HTERT RPE-1 (cell line): ENCODE results near the gene ZNF550.

Experiments used
- in situ Hi-C: fragments of 300-500 bp; cut with MboI; formaldehyde crosslinking; loops from 4 replicates; pipeline ENCODE4 v1.14.3; 2020; ENCODE audit warnings: low sequenced_read_pairs

Gene ZNF550

GRCh38 chr19:57559404-57560025, at the start of gene ZNF550:
ZNF550 (minus strand) TSS chr19:57559863; CDS start chr19:57559682, 181 bp downstream.
- in situ Hi-C loops: no loop called here

DNA sequence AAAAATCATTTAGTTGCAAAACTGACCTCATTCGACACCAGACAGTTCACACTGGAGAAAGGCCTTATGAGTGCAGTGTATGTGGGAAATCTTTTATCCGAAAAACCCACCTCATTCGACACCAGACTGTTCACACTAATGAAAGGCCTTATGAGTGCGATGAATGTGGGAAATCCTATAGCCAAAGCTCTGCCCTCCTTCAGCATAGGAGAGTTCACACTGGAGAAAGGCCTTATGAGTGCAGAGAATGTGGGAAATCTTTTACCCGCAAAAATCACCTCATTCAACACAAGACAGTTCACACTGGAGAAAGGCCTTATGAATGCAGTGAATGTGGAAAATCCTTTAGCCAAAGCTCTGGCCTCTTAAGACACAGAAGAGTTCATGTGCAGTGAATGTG, 47.3 kb upstream of the ZNF550 start:
- in situ Hi-C loops: no loop called here

GRCh38 chr19:57599761-57600383, 40.2 kb upstream of the ZNF550 start, which contains the start of gene ZNF530:
ZNF530 (plus strand) TSS chr19:57599885; CDS start chr19:57604346, 4,461 bp downstream.
- in situ Hi-C loops: no loop called here

DNA sequence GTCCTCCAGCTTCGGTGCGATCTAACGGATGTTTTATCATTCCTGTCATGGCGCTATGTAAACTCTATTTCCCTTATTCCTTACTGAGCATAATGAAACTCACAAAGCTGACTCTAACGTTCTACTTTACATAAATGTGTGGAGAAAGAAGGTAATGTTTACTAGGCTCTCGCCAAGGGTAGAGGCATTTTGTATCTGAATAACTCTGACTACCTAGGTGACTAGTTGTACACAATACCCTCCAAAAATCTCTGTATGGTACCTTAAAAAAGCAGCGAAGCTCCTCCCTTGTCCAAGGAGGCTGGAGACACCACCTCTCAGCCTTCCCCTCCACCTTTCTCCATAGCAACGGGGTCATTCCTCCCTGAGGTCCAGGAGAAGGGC, 39.7 kb upstream of the ZNF550 start:
- in situ Hi-C loops: no loop called here

DNA sequence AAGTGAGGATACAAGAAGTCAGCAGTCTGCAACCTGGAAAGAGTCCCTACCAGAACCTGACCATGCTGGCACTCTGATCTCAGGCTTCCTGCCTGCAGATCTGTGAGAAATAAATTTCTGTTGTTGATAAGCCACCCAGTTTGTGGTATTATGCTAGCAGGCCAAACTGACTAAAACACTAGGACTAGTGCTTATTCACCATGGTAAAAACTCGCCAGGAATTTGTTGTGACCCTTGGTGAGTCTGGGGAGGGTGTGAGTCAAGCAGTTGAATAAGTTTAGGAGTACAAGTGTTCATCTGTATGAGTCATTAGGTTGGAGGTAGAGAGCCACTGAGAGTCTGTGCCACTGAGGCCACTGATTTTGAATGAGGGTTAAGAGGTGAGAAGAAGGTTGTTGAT, 27.9 kb upstream of the ZNF550 start:
- in situ Hi-C loops: no loop called here

DNA sequence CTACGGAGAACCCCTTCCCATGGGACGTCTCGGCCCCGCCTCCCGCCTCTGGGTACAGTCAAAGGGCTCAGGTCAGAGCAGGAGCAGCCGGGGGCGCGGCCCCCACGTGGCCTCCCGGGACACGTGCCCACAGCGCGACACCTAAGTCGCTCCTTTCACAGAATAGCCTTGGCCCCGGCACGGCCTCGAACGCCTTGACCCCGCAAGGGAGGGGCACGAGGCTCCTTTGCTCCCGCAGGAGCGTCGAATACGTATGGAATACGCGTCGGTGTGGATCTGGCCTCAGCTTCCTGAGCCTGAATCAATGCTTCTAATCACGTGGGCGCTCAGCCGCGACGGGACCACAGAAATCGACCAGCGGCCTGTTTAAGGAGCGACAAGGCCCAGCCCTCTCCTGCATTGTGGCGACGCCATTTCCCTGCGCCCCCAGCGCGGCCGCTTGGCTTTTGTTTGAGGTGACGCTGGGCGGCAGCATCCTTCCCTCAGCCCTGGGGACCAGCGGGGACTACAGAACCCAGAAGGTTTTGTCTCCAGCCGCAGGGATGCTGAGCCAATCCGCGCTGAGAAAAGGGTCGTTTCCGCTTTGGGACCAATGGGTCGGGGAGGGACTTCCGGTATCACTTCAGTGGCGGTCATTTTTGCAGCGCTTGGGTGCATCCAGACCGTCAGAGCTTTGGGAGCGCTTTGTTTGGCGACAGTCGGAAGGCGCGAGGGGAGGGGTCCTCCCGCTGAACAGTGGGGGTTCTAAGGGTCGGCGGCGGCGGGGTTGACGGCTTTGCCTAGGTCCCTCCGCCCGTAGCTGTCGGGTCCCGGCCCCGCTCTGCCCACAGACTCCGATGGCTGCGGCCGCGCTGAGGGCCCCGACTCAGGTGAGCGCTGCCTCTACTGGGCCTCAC, 24.1 kb upstream of the ZNF550 start, which contains the start of gene ZIK1:
Gene ZIK1 (plus strand): TSS at position 625 of the 896 bp plus-strand sequence. CDS start 212 bp downstream, at position 837.
- in situ Hi-C loops: no loop called here

GRCh38 chr19:57583104-57583520, 23.4 kb upstream of the ZNF550 start:
- in situ Hi-C loops: no loop called here

DNA sequence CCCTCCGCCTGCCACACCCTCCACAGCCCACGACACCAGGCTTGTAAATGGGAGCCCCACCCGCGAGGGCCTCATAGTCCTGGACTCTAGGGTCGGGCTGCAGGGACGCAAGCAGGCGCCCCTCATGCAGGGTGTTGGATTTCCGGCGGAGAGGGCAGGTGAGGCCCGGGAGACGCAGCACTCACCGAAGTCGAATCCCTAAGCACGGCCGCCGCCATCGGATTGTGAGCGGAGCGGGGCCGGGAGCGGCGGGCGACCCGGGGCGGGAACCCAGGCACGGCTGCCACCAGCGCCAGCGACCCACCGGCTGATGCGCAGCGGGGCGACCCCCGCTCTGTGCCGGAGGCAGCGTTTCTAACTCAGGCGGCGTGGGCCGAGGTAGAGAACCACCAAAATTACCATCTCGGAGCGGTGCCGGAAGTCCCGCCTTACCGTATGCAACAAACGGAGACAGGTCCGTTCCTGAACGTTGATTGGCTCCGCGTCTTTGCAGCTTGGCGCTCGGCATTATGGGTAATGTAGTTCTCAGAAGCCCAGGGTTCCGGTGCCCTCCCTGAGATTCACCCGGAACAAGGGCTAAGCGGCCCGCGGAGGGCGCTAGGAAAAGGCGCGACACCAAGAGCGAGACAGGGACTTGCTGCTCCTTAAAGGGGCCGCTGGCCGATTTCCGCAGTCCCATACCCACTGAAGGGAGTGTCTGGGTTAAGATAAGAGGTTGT, 19.0 kb upstream of the ZNF550 start, which contains the start of gene ZNF416:
Gene ZNF416 (minus strand): TSS at position 425 of the 719 bp plus-strand sequence. CDS start 207 bp downstream, at position 218.
- in situ Hi-C loops: no loop called here

- in situ Hi-C loops: no loop called here
Observed at GRCh38 chr19:57576661-57577060, 17.0 kb upstream of the ZNF550 start.

- in situ Hi-C loops: no loop called here
Observed at GRCh38 chr19:57572415-57572947, 12.8 kb upstream of the ZNF550 start.

GRCh38 chr19:57570707-57571106, 11.0 kb upstream of the ZNF550 start:
- in situ Hi-C loops: no loop called here

DNA sequence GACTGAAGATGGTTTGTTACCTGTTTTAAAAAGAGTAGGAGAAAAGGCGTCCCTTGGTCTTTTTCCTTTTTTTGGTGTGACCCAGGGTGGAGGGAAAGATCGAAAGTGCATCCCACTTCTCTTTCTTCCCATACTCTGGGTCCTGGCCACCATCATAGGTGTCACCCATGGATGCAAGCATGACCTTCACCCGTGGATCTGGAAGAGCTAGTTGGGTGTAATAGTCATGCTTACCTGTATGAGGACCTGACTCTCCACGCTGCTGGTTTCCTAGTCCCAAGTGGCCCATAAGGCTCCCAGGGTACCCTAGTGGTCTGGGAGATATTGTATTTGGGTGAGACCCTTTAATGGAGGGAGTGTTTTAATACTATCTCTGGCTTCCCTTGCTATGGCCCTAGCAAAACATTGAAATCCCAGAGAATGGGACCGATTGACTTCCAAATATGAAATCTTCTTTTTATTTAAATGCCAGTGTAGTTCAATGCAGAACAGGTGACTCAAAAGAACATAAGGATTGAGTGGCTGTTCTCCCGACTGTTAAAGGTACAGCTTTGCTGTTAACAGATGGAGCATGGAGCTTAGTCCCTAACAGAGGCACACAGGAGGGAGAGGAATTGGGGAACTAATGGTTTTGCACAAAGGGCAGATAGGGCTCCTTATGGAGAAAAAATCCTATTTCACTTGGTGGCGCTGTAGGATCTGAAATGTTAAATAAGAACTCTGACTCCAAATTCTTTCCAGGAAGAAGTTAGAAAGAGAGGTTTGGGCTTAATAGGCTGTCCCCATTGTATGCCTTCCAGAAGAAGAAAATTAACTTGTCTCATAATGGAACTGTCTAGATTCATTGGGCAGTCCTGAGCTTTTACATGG, 7.0 kb upstream of the ZNF550 start:
- in situ Hi-C loops: no loop called here

GRCh38 chr19:57563547-57563946, 3.9 kb upstream of the ZNF550 start:
- in situ Hi-C loops: no loop called here

DNA sequence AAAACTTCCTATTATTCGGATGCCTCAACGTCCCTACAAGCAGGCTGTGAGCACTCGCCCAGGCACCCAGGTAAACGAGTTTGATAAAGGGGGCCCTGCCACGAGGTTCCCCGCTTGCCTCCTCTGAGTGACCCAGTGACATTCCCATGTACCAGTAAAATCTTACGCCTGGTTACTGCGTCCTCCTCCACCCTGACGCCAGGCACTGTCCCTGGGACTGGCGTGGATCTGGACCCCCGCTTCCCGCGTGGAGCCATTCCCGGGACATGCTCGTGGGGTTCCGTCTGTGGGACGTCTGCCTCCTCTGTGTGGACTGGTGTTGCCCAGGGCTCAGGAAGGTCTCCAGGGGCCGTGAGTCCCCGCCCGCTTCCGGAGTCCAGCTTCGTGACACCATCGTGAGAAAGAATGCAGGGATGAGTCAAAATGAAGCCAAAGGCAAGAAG, 407 bp upstream of the ZNF550 start:
- in situ Hi-C loops: no loop called here

DNA sequence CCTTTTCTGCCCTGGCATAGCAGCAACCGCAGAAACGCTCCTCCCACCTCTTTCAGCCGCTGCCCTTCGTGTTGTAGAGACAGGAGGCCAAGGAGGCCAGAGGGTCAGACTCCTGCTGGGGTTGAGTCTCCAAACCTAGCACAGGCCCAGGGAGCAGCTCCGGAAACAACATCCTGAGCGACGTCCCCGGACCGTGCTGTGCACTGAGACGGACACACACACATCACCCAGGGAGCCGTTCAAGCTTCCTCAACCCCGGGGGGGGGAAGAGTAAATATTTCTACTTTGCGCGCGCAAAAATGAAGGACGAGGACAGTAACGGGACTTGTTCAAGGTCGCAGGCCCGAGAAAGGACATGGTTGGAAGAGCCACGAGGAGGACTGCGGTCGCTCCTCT, 657 bp downstream of the ZNF550 start:
- in situ Hi-C loops: no loop called here

DNA sequence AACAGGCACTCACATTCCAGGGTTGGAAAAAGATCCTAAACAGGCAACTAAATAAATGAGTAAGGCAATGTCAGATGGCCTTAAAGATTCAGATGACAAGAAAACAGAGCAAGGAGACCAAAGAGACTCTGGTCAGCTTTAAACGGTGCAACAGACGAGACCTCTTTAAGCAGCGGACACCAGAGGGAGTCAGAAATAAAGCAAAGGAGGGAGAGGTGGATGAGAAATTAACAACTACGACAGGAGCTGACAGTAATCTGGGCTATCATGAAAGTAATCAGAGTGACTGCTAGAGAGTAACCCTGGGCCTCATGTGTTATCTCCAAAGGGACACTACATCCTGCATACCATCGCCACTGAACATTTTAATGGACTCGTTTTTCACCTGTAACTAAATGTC, 1.1 kb downstream of the ZNF550 start:
- in situ Hi-C loops: no loop called here

DNA sequence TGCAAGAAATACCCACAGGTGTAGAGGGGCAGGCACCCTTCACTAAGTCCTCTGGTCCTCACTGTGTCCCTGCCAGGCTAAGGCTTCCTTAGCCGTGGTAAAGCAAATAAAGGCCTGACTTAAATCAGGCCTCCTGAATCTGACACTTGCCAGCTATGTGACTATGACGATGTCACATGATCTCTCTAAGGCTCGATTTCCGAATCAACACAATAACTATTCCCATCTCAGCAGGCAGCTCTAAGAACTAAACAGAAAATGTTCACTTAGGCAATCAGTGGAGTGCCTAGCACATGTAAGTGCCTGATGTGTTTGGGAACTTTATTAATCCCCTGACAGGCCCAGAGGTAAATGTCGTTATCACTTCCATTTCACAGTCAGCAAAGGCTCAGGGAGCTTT, 2.0 kb downstream of the ZNF550 start:
- in situ Hi-C loops: no loop called here

GRCh38 chr19:57552432-57552831, 7.2 kb downstream of the ZNF550 start:
- in situ Hi-C loops: no loop called here

- in situ Hi-C loops: no loop called here
Observed at GRCh38 chr19:57546513-57546912, 13.2 kb downstream of the ZNF550 start.
